ENCODE data around the gene PTF1A. TPM values are rescaled to one million over a fixed set of nuclear protein-coding genes. Genes with fewer than 3 reads are reported as not detected.

The PTF1A gene
- polyA plus RNA-seq, 1 of the 3 experiments (the other 2 are of a cell fraction) = not detected

GRCh38 chr10:23148214-23148613 lies 43.9 kb upstream of the PTF1A start:
- no peak overlapping the region for H2AFZ ChIP-seq (ENCODE audit: low read depth)
- 79% methylated on average over 19 of the region's 19 CpGs for WGBS (ENCODE audit: low lambda C conversion rate)
- H3K79me2 ChIP-seq (ENCODE audit: insufficient read depth) = no peaks in the 10 kb centered on the region
- no peaks in the 10 kb centered on the region for H4K20me1 ChIP-seq (ENCODE audit: insufficient read depth)
- no peak overlapping the region for H3K27ac ChIP-seq (ENCODE audit: low read depth in 2 of 2, low read length in 1 of 2)
- ChIA-PET POLR2A (no interaction called here), CTCF (interaction anchor here (0.9 kb wide), 1 partner anchor 10 kb away, joined by 5 read pairs; no protein-coding TSS in a partner anchor)
- no peaks in the 10 kb centered on the region for H3K4me1 ChIP-seq (ENCODE audit: control insufficient read depth in 1 of 2, insufficient read depth in 2 of 2, low read depth in 1 of 2, low read length in 1 of 2)
- H3K9me3 ChIP-seq = no peaks in the 10 kb centered on the region
- no peaks in the 10 kb centered on the region for H3K27me3 ChIP-seq (ENCODE audit: insufficient read depth)
- no peak overlapping the region for H3K9ac ChIP-seq
- no peaks in the 10 kb centered on the region for H3K9me2 ChIP-seq
- no peak for DNase-seq
- no peak for TF ChIP-seq FOXM1 (IDR thresholded peaks at IDR 0.05; ENCODE audit: low read depth)
- no peaks in the 10 kb centered on the region for H3K36me3 ChIP-seq (replicated peaks in 1 of 2; ENCODE audit: control insufficient read depth in 1 of 2, insufficient read depth in 2 of 2, low read length in 1 of 2)
- H3K4me2 ChIP-seq = no peak overlapping the region
- H3K4me3 ChIP-seq (ENCODE audit: low read depth in 2 of 2, low read length in 1 of 2) = no peak overlapping the region
- H3F3A ChIP-seq (replicated peaks; ENCODE audit: insufficient read depth) = no peaks in the 10 kb centered on the region

DNA sequence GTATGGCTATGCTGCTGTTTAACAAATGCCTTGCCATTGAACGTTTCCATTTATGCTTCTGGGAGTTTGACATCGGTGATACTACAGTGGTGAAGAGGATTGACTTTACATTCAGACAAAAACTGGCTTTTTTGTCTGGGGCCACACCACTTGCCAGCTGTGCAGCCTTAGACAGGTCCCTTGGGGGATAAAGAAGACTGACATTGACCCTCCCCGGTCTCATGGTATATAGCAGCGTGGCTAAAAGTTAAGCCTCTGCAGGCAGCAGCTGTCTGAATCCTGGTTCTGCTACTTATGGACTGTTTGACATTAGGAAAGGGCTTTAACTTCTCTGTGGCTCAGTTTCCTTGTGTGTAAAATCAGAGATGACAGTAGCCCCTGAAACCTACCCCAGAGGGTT lies 42.0 kb upstream of the PTF1A start:
- Histone ChIP-seq H2AFZ (ENCODE audit: low read depth) (no peak overlapping the region), H4K20me1 (ENCODE audit: insufficient read depth) (no peaks in the 10 kb centered on the region), H3K79me2 (ENCODE audit: insufficient read depth) (no peaks in the 10 kb centered on the region), H3K27me3 (ENCODE audit: insufficient read depth) (no peaks in the 10 kb centered on the region), H3K36me3 (replicated peaks in 1 of 2; ENCODE audit: control insufficient read depth in 1 of 2, insufficient read depth in 2 of 2, low read length in 1 of 2) (no peaks in the 10 kb centered on the region), H3K9me3 (no peaks in the 10 kb centered on the region), H3K27ac (ENCODE audit: low read depth in 2 of 2, low read length in 1 of 2) (no peak overlapping the region), H3K9ac (no peak overlapping the region), H3K9me2 (no peaks in the 10 kb centered on the region), H3K4me1 (ENCODE audit: control insufficient read depth in 1 of 2, insufficient read depth in 2 of 2, low read depth in 1 of 2, low read length in 1 of 2) (no peaks in the 10 kb centered on the region), H3F3A (replicated peaks; ENCODE audit: insufficient read depth) (no peaks in the 10 kb centered on the region), H3K4me3 (ENCODE audit: low read depth in 2 of 2, low read length in 1 of 2) (no peak overlapping the region), H3K4me2 (no peak overlapping the region)
- 31% methylated on average over 4 of the region's 4 CpGs for WGBS (ENCODE audit: low lambda C conversion rate)
- no peak for DNase-seq
- CTCF ChIA-PET = interaction anchor here (1.0 to 1.1 kb wide), 3 partner anchors 8 to 376 kb away, joined by 3 read pairs; no protein-coding TSS in a partner anchor
- TF ChIP-seq TCF12 (IDR thresholded peaks at IDR 0.05) = no peak
- TF ChIP-seq NRF1 (IDR thresholded peaks at IDR 0.05; ENCODE audit: low read depth, low read length) = no peak
- no peak for TF ChIP-seq MXI1 (IDR thresholded peaks at IDR 0.05; ENCODE audit: low read depth, low read length)
- POLR2A ChIA-PET = no interaction called here

DNA sequence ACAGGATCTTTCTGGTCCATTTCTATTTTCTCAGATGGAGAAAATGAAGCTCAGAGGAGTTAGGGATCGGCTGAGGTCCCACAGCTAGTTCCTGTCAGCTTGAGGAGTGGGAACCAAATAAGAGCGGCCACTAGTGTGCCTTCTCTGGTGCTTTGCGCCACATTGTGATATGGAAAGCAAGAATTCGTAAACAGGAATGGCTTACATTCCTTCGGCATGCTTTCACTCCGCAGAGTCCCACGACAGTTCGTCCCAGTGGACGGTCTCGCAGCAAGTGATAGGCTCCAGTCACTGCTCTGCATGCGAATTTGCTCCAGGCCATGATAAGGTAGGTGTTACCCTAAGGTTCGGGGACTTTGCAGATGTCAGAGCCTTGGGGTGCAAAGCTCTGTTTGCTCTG lies 41.5 kb upstream of the PTF1A start:
- CTCF ChIA-PET = interaction anchor here (1.0 to 1.1 kb wide), 3 partner anchors 7 to 375 kb away, joined by 3 read pairs; no protein-coding TSS in a partner anchor
- no peaks in the 10 kb centered on the region for H3K9me2 ChIP-seq
- no peak overlapping the region for H3K4me3 ChIP-seq (ENCODE audit: low read depth in 2 of 2, low read length in 1 of 2)
- H3K36me3 ChIP-seq (replicated peaks in 1 of 2; ENCODE audit: control insufficient read depth in 1 of 2, insufficient read depth in 2 of 2, low read length in 1 of 2) = no peaks in the 10 kb centered on the region
- TF ChIP-seq MXI1 (IDR thresholded peaks at IDR 0.05; ENCODE audit: low read depth, low read length) = no peak
- TF ChIP-seq RFX5 (IDR thresholded peaks at IDR 0.05; ENCODE audit: low read length) = no peak
- TF ChIP-seq EP300 (IDR thresholded peaks at IDR 0.05; ENCODE audit: borderline replicate concordance in 1 of 2, low read depth in 1 of 2, low read length in 1 of 2) = no peak
- no peak for TF ChIP-seq TEAD4 (IDR thresholded peaks at IDR 0.05; ENCODE audit: borderline replicate concordance, insufficient read depth)
- TF ChIP-seq SIN3A (IDR thresholded peaks at IDR 0.05; ENCODE audit: borderline replicate concordance, low read depth, low read length) = no peak
- TF ChIP-seq SMC3 (IDR thresholded peaks at IDR 0.05; ENCODE audit: low read depth, low read length) = no peak
- no peak for TF ChIP-seq FOXM1 (IDR thresholded peaks at IDR 0.05; ENCODE audit: low read depth)
- no peak for TF ChIP-seq CHD2 (IDR thresholded peaks at IDR 0.05; ENCODE audit: low read length, partially characterized antibody)
- no peak for TF ChIP-seq POLR2AphosphoS5 (IDR thresholded peaks at IDR 0.05; ENCODE audit: low read depth, low read length)
- TF ChIP-seq EZH2phosphoT487 (IDR thresholded peaks at IDR 0.05; ENCODE audit: borderline replicate concordance, low read depth) = no peak
- TF ChIP-seq USF1 (IDR thresholded peaks at IDR 0.05; ENCODE audit: borderline replicate concordance, low read depth) = no peak
- no peak for TF ChIP-seq TCF12 (IDR thresholded peaks at IDR 0.05)
- TF ChIP-seq, protein P1, sequence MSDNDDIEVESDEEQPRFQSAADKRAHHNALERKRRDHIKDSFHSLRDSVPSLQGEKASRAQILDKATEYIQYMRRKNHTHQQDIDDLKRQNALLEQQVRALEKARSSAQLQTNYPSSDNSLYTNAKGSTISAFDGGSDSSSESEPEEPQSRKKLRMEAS (IDR thresholded peaks at IDR 0.05; ENCODE audit: low read depth) = no peak
- TF ChIP-seq, protein P2, sequence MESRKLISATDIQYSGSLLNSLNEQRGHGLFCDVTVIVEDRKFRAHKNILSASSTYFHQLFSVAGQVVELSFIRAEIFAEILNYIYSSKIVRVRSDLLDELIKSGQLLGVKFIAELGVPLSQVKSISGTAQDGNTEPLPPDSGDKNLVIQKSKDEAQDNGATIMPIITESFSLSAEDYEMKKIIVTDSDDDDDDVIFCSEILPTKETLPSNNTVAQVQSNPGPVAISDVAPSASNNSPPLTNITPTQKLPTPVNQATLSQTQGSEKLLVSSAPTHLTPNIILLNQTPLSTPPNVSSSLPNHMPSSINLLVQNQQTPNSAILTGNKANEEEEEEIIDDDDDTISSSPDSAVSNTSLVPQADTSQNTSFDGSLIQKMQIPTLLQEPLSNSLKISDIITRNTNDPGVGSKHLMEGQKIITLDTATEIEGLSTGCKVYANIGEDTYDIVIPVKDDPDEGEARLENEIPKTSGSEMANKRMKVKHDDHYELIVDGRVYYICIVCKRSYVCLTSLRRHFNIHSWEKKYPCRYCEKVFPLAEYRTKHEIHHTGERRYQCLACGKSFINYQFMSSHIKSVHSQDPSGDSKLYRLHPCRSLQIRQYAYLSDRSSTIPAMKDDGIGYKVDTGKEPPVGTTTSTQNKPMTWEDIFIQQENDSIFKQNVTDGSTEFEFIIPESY (IDR thresholded peaks at IDR 0.05; ENCODE audit: borderline replicate concordance, low read depth) = no peak
- TF ChIP-seq RCOR1 (IDR thresholded peaks at IDR 0.05; ENCODE audit: low read length) = no peak
- H3K9ac ChIP-seq = no peak overlapping the region
- H3K27ac ChIP-seq (ENCODE audit: low read depth in 2 of 2, low read length in 1 of 2) = no peak overlapping the region
- POLR2A ChIA-PET = interaction anchor here (0.6 kb wide), 1 partner anchor 27 kb away, joined by 3 read pairs; no protein-coding TSS in a partner anchor
- H3F3A ChIP-seq (replicated peaks; ENCODE audit: insufficient read depth) = no peaks in the 10 kb centered on the region
- no peak overlapping the region for H2AFZ ChIP-seq (ENCODE audit: low read depth)
- H3K79me2 ChIP-seq (ENCODE audit: insufficient read depth) = no peaks in the 10 kb centered on the region
- no peaks in the 10 kb centered on the region for H3K9me3 ChIP-seq
- DNase-seq = no peak
- 61% methylated on average over 10 of the region's 12 CpGs for WGBS (ENCODE audit: low lambda C conversion rate)
- no peaks in the 10 kb centered on the region for H3K4me1 ChIP-seq (ENCODE audit: control insufficient read depth in 1 of 2, insufficient read depth in 2 of 2, low read depth in 1 of 2, low read length in 1 of 2)
- H4K20me1 ChIP-seq (ENCODE audit: insufficient read depth) = no peaks in the 10 kb centered on the region
- H3K27me3 ChIP-seq (ENCODE audit: insufficient read depth) = no peaks in the 10 kb centered on the region
- H3K4me2 ChIP-seq = no peak overlapping the region
